KOPT-K1 (cell line): ENCODE data around the gene TMA7B.
"Not testable (repeated sequence)": the region's sequence is repeated elsewhere in the genome, so short reads cannot be mapped to it uniquely, and the experiment has no call there.

Experiments
- H3K27ac ChIP-seq: fragments of 200-600 bp; sonication (generic); 2 replicates; pipeline ENCODE4 v1.5.1; 2016; ENCODE audit warnings: antibody characterized with exemption, mild to moderate bottlenecking, low read depth, low read length; ENCODE audit not compliant: poor library complexity, severe bottlenecking
- H3K36me3 ChIP-seq: fragments of 200-600 bp; sonication (generic); 2 replicates; pipeline ENCODE4 v1.5.1; 2017; ENCODE audit warnings: antibody characterized with exemption, mild to moderate bottlenecking, low read length, moderate library complexity; ENCODE audit not compliant: insufficient read depth
- H3K9me3 ChIP-seq: fragments of 200-600 bp; sonication (generic); 2 replicates; pipeline ENCODE4 v1.5.1; 2017; ENCODE audit warnings: antibody characterized with exemption, low read length, mild to moderate bottlenecking; ENCODE audit not compliant: insufficient read depth, poor library complexity, severe bottlenecking

TMA7B gene

GRCh38 chr22:39941601-39942000 is 18.6 kb upstream of the TMA7B start:
- H3K9me3 ChIP-seq, result no peaks in the 10 kb centered on the region

DNA sequence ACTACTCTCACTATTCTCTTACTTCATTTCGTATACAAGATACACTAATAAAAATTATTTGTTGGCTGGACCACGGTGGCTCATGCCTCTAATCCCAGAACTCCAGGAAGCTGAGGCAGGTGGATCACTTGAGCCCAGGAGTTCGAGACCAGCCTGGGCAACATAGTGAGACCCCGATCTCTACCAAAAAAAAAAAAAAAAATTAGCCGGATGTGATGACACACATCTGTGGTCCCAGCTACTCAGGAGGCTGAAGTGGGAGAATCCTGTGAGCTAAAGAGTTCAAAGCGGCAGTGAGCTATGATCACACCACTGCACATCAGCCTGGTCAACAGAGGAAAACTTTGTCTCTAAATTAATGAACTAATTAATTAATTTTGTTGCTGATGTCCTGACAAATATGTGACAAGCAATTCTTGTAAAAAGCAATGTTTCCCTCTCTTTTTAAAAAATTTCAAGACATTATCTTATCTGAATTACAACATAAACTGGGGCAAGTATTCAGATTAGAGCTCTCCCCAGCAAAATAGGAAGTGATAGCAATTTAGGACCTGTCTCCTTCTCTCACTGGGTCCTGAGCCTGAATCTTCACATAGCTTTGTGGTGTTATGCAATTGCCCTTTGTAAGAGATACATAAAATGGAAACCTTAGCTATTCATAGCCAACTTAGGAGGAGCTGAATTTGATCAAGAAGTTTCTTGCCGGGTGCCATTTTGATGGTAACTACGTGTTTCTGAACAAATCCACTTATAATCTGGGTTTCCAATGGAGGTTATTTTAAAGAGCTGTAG is 17.6 kb upstream of the TMA7B start:
- no peaks in the 10 kb centered on the region for H3K9me3 ChIP-seq

More at GRCh38 chr22:39941601-39942000, 18.6 kb upstream of the TMA7B start:
- Histone ChIP-seq H3K27ac (peak overlapping the region; percentile 99), H3K36me3 (peaks cover 40% of the 10 kb centered on the region)

GRCh38 chr22:39943337-39943736 is 16.9 kb upstream of the TMA7B start:
- Histone ChIP-seq H3K9me3 (no peaks in the 10 kb centered on the region), H3K27ac (peak overlapping the region; percentile 99), H3K36me3 (peaks cover 42% of the 10 kb centered on the region)

More for the DNA sequence above, 17.6 kb upstream of the TMA7B start:
- peaks cover 42% of the 10 kb centered on the region for H3K36me3 ChIP-seq
- H3K27ac ChIP-seq, result peak overlapping the region; percentile 99

DNA sequence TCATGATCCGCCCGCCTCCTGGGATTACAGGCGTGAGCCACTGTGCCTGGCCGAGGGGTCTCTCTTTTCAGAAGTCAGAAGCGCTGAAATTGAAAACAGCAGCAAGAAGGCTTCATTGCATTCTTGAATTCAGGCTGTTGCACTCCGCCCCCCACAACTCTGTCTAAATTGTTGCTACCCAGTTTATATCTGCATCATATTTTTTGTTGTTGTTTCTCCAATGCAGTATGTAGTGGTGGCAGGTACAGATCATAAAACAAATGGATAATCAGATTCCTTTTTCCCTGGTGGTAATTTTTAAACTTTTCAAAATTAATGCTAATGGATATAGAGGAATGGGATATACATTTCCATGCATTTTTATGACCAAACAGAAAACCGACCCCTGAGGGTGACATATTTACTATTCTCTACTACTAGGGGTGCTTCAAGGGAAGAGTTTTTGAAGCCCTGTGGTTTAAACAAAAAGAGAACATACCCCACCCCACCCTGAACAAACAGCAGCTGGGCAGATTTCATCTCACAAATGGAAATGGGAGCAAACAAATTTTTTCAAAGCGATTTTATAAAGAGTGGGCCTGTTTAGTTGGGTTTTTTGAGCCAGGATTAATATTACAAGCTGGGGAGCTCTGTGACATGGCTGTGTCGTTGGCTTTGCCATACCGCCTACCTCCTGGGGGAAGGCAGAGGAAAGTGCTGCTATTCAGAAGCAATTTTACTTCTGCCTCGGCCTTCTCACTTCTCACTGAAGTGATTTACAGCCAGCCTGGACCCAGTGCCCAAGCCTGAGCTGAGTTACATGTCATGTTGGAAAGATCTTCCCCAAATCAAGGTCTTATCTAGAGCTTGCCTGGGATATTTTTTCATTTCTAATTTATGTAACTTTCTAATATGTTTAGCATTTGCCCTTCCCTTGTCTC is 16.0 kb upstream of the TMA7B start:
- Histone ChIP-seq H3K9me3 (no peaks in the 10 kb centered on the region), H3K36me3 (peaks cover 48% of the 10 kb centered on the region), H3K27ac (peak overlapping the region; percentile 99)

- Histone ChIP-seq H3K36me3 (peaks cover 50% of the 10 kb centered on the region), H3K27ac (peak overlapping the region; percentile 99)
These were observed 14.1 kb upstream of the TMA7B start for GRCh38 chr22:39946126-39946502.

GRCh38 chr22:39946503-39947219 is 13.5 kb upstream of the TMA7B start:
- H3K27ac ChIP-seq, result peak overlapping the region; percentile 99
- no peaks in the 10 kb centered on the region for H3K9me3 ChIP-seq
- H3K36me3 ChIP-seq, result peaks cover 48% of the 10 kb centered on the region

More at GRCh38 chr22:39946126-39946502, 14.1 kb upstream of the TMA7B start:
- no peaks in the 10 kb centered on the region for H3K9me3 ChIP-seq

- peak overlapping the region; percentile 99 for H3K27ac ChIP-seq
- H3K9me3 ChIP-seq, result no peaks in the 10 kb centered on the region
- H3K36me3 ChIP-seq, result peaks cover 48% of the 10 kb centered on the region
These were observed 12.7 kb upstream of the TMA7B start for GRCh38 chr22:39947220-39948216.

- H3K27ac ChIP-seq, result peak overlapping the region; percentile 99
- peaks cover 66% of the 10 kb centered on the region for H3K36me3 ChIP-seq
- H3K9me3 ChIP-seq, result no peaks in the 10 kb centered on the region
These were observed 10.0 kb upstream of the TMA7B start for GRCh38 chr22:39949964-39950737.

DNA sequence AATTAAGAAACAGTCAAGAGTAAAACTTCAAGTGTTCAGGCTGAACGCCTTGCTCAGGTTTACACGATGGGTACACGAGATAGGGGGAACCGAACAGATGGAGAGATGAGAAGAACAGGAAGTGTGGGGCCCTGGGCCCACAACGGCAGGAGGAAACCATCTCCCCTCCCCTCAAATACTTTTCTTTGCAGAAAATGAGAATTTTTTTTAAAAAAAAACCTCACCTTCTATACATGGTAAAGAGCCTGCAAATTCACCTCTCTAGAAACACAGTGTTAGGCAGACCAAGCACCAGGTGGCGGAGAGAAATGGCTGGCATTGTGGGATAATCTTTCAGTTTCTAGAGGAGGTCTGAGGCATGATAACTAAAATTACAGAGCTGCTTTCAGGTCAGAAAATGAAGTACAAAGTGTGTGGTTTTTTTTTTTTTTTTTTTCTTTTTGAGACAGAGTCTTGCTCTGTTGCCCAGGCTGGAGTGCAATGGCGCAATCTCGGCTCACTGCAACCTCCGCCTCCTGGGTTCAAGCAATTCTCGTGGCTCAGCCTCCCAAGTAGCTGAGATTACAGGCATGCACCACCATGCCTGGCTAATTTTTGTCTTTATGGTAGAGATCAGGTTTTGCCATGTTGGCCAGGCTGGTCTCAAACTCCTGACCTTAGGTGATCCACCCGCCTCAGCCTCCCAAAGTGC is 8.4 kb upstream of the TMA7B start:
- peaks cover 77% of the 10 kb centered on the region for H3K36me3 ChIP-seq
- H3K9me3 ChIP-seq, result not testable (repeated sequence)
- peak overlapping the region; percentile 99 for H3K27ac ChIP-seq

DNA sequence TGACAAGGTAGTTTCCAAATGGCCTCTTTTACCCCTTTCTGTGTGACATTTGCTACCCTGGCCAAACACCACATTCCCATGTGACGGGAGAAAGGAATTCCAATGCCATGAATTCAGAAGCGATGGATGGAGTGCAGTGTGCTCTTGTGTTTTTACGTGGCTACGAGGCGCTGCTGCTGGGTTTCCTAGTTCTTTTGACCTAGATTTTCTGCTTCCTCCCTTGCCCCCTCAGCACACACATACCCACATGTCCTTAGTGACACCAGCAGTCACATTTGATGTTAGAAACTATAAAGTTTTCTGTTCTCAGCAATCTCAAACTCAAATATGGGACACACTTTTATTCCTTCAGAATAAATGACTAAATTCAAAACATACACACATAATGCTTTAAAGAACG is 7.8 kb upstream of the TMA7B start:
- Histone ChIP-seq H3K27ac (peak overlapping the region; percentile 99), H3K9me3 (no peaks in the 10 kb centered on the region), H3K36me3 (peaks cover 77% of the 10 kb centered on the region)

- H3K9me3 ChIP-seq, result no peaks in the 10 kb centered on the region
- H3K27ac ChIP-seq, result peak overlapping the region; percentile 99
- H3K36me3 ChIP-seq, result peaks cover 77% of the 10 kb centered on the region
These were observed 7.1 kb upstream of the TMA7B start for GRCh38 chr22:39953101-39953500.

DNA sequence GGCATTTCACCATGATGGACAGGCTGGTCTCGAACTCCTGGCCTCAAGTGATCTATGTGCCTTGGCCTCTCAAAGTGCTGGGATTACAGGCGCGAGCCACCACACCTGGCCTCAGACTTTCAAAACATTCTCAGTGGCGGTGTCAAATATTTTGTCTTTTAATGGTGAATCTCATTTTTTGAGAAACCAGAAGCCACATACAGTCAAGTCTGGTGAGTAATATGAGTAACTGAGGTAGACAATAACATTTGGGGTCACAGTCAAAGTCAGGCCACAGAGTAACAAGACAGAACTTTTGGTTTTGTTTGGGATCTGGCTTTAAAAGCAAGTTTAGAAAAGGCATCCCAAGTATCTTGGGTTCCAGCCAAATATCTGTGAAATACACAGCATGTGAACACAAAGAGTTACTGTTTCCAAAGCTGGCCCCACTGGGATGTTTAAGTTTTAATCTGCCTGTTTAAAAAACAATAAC is 5.6 kb upstream of the TMA7B start:
- Histone ChIP-seq H3K9me3 (no peaks in the 10 kb centered on the region), H3K36me3 (peaks cover 77% of the 10 kb centered on the region), H3K27ac (peak overlapping the region; percentile 99)

- H3K27ac ChIP-seq, result peak overlapping the region; percentile 99
- no peaks in the 10 kb centered on the region for H3K9me3 ChIP-seq
- peaks cover 78% of the 10 kb centered on the region for H3K36me3 ChIP-seq
These were observed 4.5 kb upstream of the TMA7B start for GRCh38 chr22:39955675-39956074.
